Smooth muscle cell (in vitro differentiated cells): ENCODE data around the gene TLR3. TPM values are rescaled to one million over a fixed set of nuclear protein-coding genes. Genes with fewer than 3 reads are reported as not detected.
"Not testable (repeated sequence)": the region's sequence is repeated elsewhere in the genome, so short reads cannot be mapped to it uniquely, and the experiment has no call there.

Experiments
- DNase-seq: peaks from one replicate; lab custom pipeline; 2025; ENCODE audit not compliant: unreplicated experiment; lab: John Stamatoyannopoulos, UW
- H2AFZ ChIP-seq: fragments of 200-600 bp; sonication (generic); 2 replicates; pipeline ENCODE4 v1.6.0; 2016; ENCODE audit warnings: antibody characterized with exemption, low read depth, mild to moderate bottlenecking
- H3F3A ChIP-seq: fragments of 200-600 bp; sonication (generic); 2 replicates; pipeline ENCODE4 v1.6.0; 2017; ENCODE audit warnings: antibody characterized with exemption, low read depth
- H3K27ac ChIP-seq: fragments of 200-600 bp; sonication (generic); 2 replicates; pipeline ENCODE4 v1.5.1; 2016; ENCODE audit warnings: low read depth, mild to moderate bottlenecking
- H3K27me3 ChIP-seq: fragments of 200-600 bp; sonication (generic); 2 replicates; pipeline ENCODE4 v1.6.1; 2016; ENCODE audit warnings: low read depth, mild to moderate bottlenecking
- H3K36me3 ChIP-seq: fragments of 200-600 bp; sonication (generic); 2 replicates; pipeline ENCODE4 v1.5.1; 2016; ENCODE audit warnings: low read depth
- H3K4me1 ChIP-seq: fragments of 200-600 bp; sonication (generic); 2 replicates; pipeline ENCODE4 v1.5.1; 2016; ENCODE audit warnings: low read depth
- H3K4me2 ChIP-seq: fragments of 200-600 bp; sonication (generic); 2 replicates; pipeline ENCODE4 v1.6.0; 2016; ENCODE audit warnings: mild to moderate bottlenecking
- H3K4me3 ChIP-seq: fragments of 200-600 bp; sonication (generic); 2 replicates; pipeline ENCODE4 v1.5.1; 2016; ENCODE audit warnings: mild to moderate bottlenecking
- H3K79me2 ChIP-seq: fragments of 200-600 bp; sonication (generic); 2 replicates; pipeline ENCODE4 v1.6.0; 2016; ENCODE audit warnings: low read depth, mild to moderate bottlenecking
- H3K9ac ChIP-seq: fragments of 200-600 bp; sonication (generic); 2 replicates; pipeline ENCODE4 v1.6.0; 2016; ENCODE audit warnings: low read depth
- H3K9me3 ChIP-seq: fragments of 200-600 bp; sonication (generic); replicated peaks from 2 replicates; pipeline ENCODE4 v1.5.1; 2016; ENCODE audit warnings: low read depth
- H4K20me1 ChIP-seq: fragments of 200-600 bp; sonication (generic); 2 replicates; pipeline ENCODE4 v1.6.0; 2016; ENCODE audit warnings: low read depth
- CTCF ChIP-seq: fragments of 200-600 bp; sonication (generic); IDR thresholded peaks from 2 replicates; pipeline ENCODE4 v1.5.1; 2017; ENCODE audit warnings: borderline replicate concordance, mild to moderate bottlenecking, antibody characterized with exemption; ENCODE audit not compliant: insufficient read depth, poor library complexity, severe bottlenecking
- WGBS: methylation state at CpG from one replicate; pipeline ENCODE4 v1.1.7; 2016; ENCODE audit warnings: low lambda C conversion rate; 5-methylcytosine and 5-hydroxymethylcytosine counted together
- polyA plus RNA-seq: library from polyadenylated mRNA; unstranded; fragments of >200 nt; fragmentation: Nextera tagmentation; extraction: Ambion mirVana; gene quantifications from 2 replicates; pipeline ENCODE4 v1.2.1, GENCODE V29; 2016
- total RNA-seq: library from RNA; depleted of rRNA; stranded (reverse); fragments of >200 nt; gene quantifications from 2 replicates; pipeline ENCODE4 v1.2.3, GENCODE V29; 2014

TLR3 gene
- total and polyA plus RNA-seq, 2 experiments from 2014 or later: 0.40 to 1.3 TPM

GRCh38 chr4:186033027-186033426, 35.9 kb upstream of the TLR3 start:
- H3K27me3 ChIP-seq: no peaks in the 10 kb centered on the region
- no peak overlapping the region for H3K27ac ChIP-seq
- H4K20me1 ChIP-seq: no peaks in the 10 kb centered on the region
- DNase-seq: no peak
- no peak overlapping the region for H3K4me3 ChIP-seq
- 94% methylated on average over 3 of the region's 3 CpGs for WGBS
- no peaks in the 10 kb centered on the region for H3K79me2 ChIP-seq
- no peak overlapping the region for H2AFZ ChIP-seq
- no peak for TF ChIP-seq CTCF
- peaks cover 21% of the 10 kb centered on the region for H3K4me1 ChIP-seq
- no peak overlapping the region for H3K9ac ChIP-seq
- no peaks in the 10 kb centered on the region for H3K36me3 ChIP-seq
- no peak overlapping the region for H3K4me2 ChIP-seq
- H3F3A ChIP-seq: no peaks in the 10 kb centered on the region
- H3K9me3 ChIP-seq: no peaks in the 10 kb centered on the region

- 93% methylated on average over 7 of the region's 7 CpGs for WGBS
- H2AFZ ChIP-seq, H3K4me2 ChIP-seq, H3K9me3 ChIP-seq, H3K79me2 ChIP-seq, H3F3A ChIP-seq, H3K4me3 ChIP-seq, DNase-seq, H3K36me3 ChIP-seq, H4K20me1 ChIP-seq, H3K27me3 ChIP-seq, H3K27ac ChIP-seq, H3K9ac ChIP-seq: not testable (repeated sequence)
- H3K4me1 ChIP-seq: peaks cover 14% of the 10 kb centered on the region
These were observed 34.3 kb upstream of the TLR3 start for GRCh38 chr4:186034613-186035012.

- H3K27ac ChIP-seq: no peak overlapping the region
- TF ChIP-seq CTCF: no peak
- DNase-seq: no peak
- no peak overlapping the region for H3K4me2 ChIP-seq
- H3K27me3 ChIP-seq: no peaks in the 10 kb centered on the region
- no peak overlapping the region for H3K9ac ChIP-seq
- H3K79me2 ChIP-seq: no peaks in the 10 kb centered on the region
- no peaks in the 10 kb centered on the region for H3K9me3 ChIP-seq
- no peaks in the 10 kb centered on the region for H3F3A ChIP-seq
- no peaks in the 10 kb centered on the region for H4K20me1 ChIP-seq
- H3K4me1 ChIP-seq: no peaks in the 10 kb centered on the region
- 88% methylated on average over 6 of the region's 6 CpGs for WGBS
- no peaks in the 10 kb centered on the region for H3K36me3 ChIP-seq
- H3K4me3 ChIP-seq: no peak overlapping the region
- no peak overlapping the region for H2AFZ ChIP-seq
These were observed 31.9 kb upstream of the TLR3 start for GRCh38 chr4:186036976-186037581.

GRCh38 chr4:186037692-186038658, 31.0 kb upstream of the TLR3 start:
- no peaks in the 10 kb centered on the region for H4K20me1 ChIP-seq
- no peak overlapping the region for H3K9ac ChIP-seq
- no peaks in the 10 kb centered on the region for H3K79me2 ChIP-seq
- WGBS: 27% methylated on average over 12 of the region's 12 CpGs
- no peak for DNase-seq
- H3K4me2 ChIP-seq: no peak overlapping the region
- H3K4me3 ChIP-seq: no peak overlapping the region
- no peaks in the 10 kb centered on the region for H3F3A ChIP-seq
- H3K27me3 ChIP-seq: no peaks in the 10 kb centered on the region
- no peak overlapping the region for H2AFZ ChIP-seq
- H3K36me3 ChIP-seq: no peaks in the 10 kb centered on the region
- no peaks in the 10 kb centered on the region for H3K9me3 ChIP-seq
- H3K4me1 ChIP-seq: no peaks in the 10 kb centered on the region
- TF ChIP-seq CTCF: peak; percentile 81
- H3K27ac ChIP-seq: no peak overlapping the region
